H9 (cell line): ENCODE results near the gene ETV6. TPM values are rescaled to one million over a fixed set of nuclear protein-coding genes. Genes with fewer than 3 reads are reported as not detected.

Experiments used
- DNase-seq: peaks from one replicate; pipeline ENCODE4 v3.0.0-alpha.2; 2017
- H2AFZ ChIP-seq: one replicate; pipeline ENCODE4 v1.6.1; 2013; ENCODE audit warnings: mild to moderate bottlenecking, low read length, control low read depth, moderate library complexity
- H2AK5ac ChIP-seq: 2 replicates; pipeline ENCODE4 v1.6.1; 2013; ENCODE audit warnings: low read length, control low read depth, mixed read lengths; ENCODE audit not compliant: insufficient read length
- H2BK120ac ChIP-seq: one replicate; pipeline ENCODE4 v1.6.1; 2013; ENCODE audit warnings: low read depth, mild to moderate bottlenecking, low read length, control low read depth, inconsistent platforms; ENCODE audit not compliant: poor library complexity, severe bottlenecking
- H2BK12ac ChIP-seq: 2 replicates; pipeline ENCODE4 v1.6.1; 2013; ENCODE audit warnings: low read length, control low read depth, mixed read lengths, low read depth; ENCODE audit not compliant: insufficient read length
- H2BK15ac ChIP-seq: 2 replicates; pipeline ENCODE4 v1.6.1; 2013; ENCODE audit warnings: low read depth, low read length, control low read depth
- H2BK20ac ChIP-seq: one replicate; pipeline ENCODE4 v1.6.1; 2013; ENCODE audit warnings: low read depth, mild to moderate bottlenecking, low read length, control low read depth, inconsistent platforms; ENCODE audit not compliant: poor library complexity, severe bottlenecking
- H2BK5ac ChIP-seq: 2 replicates; pipeline ENCODE4 v1.6.1; 2013; ENCODE audit warnings: low read length, control low read depth, mixed read lengths; ENCODE audit not compliant: insufficient read length
- H3K14ac ChIP-seq: 2 replicates; pipeline ENCODE4 v1.6.1; 2013; ENCODE audit warnings: low read length, control low read depth; ENCODE audit not compliant: insufficient read depth
- H3K18ac ChIP-seq: 2 replicates; pipeline ENCODE4 v1.6.1; 2013; ENCODE audit warnings: low read depth, mild to moderate bottlenecking, mixed read lengths, low read length, control low read depth; ENCODE audit not compliant: insufficient read length
- H3K23ac ChIP-seq: 2 replicates; pipeline ENCODE4 v1.6.1; 2013; ENCODE audit warnings: low read length, control low read depth, mixed read lengths, low read depth; ENCODE audit not compliant: insufficient read length
- H3K23me2 ChIP-seq: 2 replicates; pipeline ENCODE4 v1.6.1; 2013; ENCODE audit warnings: low read depth, mild to moderate bottlenecking, mixed read lengths, low read length, control low read depth; ENCODE audit not compliant: insufficient read length, poor library complexity, severe bottlenecking
- H3K27ac ChIP-seq: 2 replicates; pipeline ENCODE4 v1.5.1; 2013; ENCODE audit warnings: low read length, control low read depth, mixed read lengths, low read depth; ENCODE audit not compliant: insufficient read length
- H3K27me3 ChIP-seq: 2 replicates; pipeline ENCODE4 v1.6.1; 2013; ENCODE audit warnings: low read length, control low read depth, inconsistent platforms; ENCODE audit not compliant: insufficient read depth
- H3K4ac ChIP-seq: 2 replicates; pipeline ENCODE4 v1.6.1; 2013; ENCODE audit warnings: low read depth, mild to moderate bottlenecking, control low read depth, inconsistent platforms, low read length, moderate library complexity
- H3K4me1 ChIP-seq: 2 replicates; pipeline ENCODE4 v1.6.1; 2013; ENCODE audit warnings: low read length, control low read depth, inconsistent platforms; ENCODE audit not compliant: insufficient read depth
- H3K4me2 ChIP-seq: 2 replicates; pipeline ENCODE4 v1.6.1; 2013; ENCODE audit warnings: low read length, control low read depth, mixed read lengths; ENCODE audit not compliant: insufficient read length, insufficient read depth
- H3K56ac ChIP-seq: 2 replicates; pipeline ENCODE4 v1.6.1; 2013; ENCODE audit warnings: low read depth, mild to moderate bottlenecking, mixed read lengths, low read length, control low read depth; ENCODE audit not compliant: insufficient read length
- H3K79me1 ChIP-seq: 2 replicates; pipeline ENCODE4 v1.6.1; 2013; ENCODE audit warnings: low read depth, mild to moderate bottlenecking, moderate library complexity, low read length, control low read depth, inconsistent platforms; ENCODE audit not compliant: insufficient read depth, poor library complexity, severe bottlenecking
- H3K79me2 ChIP-seq: 2 replicates; pipeline ENCODE4 v1.6.1; 2013; ENCODE audit warnings: low read length, control low read depth, inconsistent platforms; ENCODE audit not compliant: insufficient read depth
- H3K9ac ChIP-seq: 2 replicates; pipeline ENCODE4 v1.6.1; 2013; ENCODE audit warnings: low read length, control low read depth, mixed read lengths; ENCODE audit not compliant: insufficient read length; ENCODE audit errors: extremely low read depth
- H3K9me3 ChIP-seq: one replicate; pipeline ENCODE4 v1.6.1; 2013; ENCODE audit warnings: low read depth, low read length, inconsistent platforms; ENCODE audit not compliant: control insufficient read depth
- H3T11ph ChIP-seq: one replicate; pipeline ENCODE4 v1.6.1; 2013; ENCODE audit warnings: mild to moderate bottlenecking, low read length, control low read depth, inconsistent platforms
- H4K20me1 ChIP-seq: one replicate; pipeline ENCODE4 v1.6.1; 2013; ENCODE audit not compliant: control insufficient read depth, insufficient read length, insufficient read depth
- H4K5ac ChIP-seq: 2 replicates; pipeline ENCODE4 v1.6.1; 2013; ENCODE audit warnings: low read depth, mild to moderate bottlenecking, mixed read lengths, low read length, control low read depth; ENCODE audit not compliant: insufficient read length
- H4K8ac ChIP-seq: replicated peaks from 2 replicates; pipeline ENCODE4 v1.6.1; 2013; ENCODE audit warnings: low read length, control low read depth, mixed read lengths, low read depth; ENCODE audit not compliant: insufficient read length
- H4K91ac ChIP-seq: 2 replicates; pipeline ENCODE4 v1.6.1; 2013; ENCODE audit warnings: low read depth, mild to moderate bottlenecking, moderate library complexity, mixed read lengths, low read length, control low read depth; ENCODE audit not compliant: insufficient read length
- H3K27ac Mint-ChIP-seq, 3 experiments: 2 replicates in 2 of 3; 3 replicates in 1 of 3; pipeline ENCODE4 v1.8.0; 2020 to 2021; ENCODE audit warnings: mixed read lengths in 3 of 3, mild to moderate bottlenecking in 1 of 3, moderate library complexity in 1 of 3
- H3K27me3 Mint-ChIP-seq: 2 replicates; pipeline ENCODE4 v1.8.0; 2021; ENCODE audit warnings: low read depth, mild to moderate bottlenecking, moderate library complexity, mixed read lengths
- H3K36me3 Mint-ChIP-seq, 3 experiments: 2 replicates in 2 of 3; 3 replicates in 1 of 3; pipeline ENCODE4 v1.8.0; 2020 to 2021; ENCODE audit warnings: low read depth in 3 of 3, mixed read lengths in 3 of 3; ENCODE audit not compliant: insufficient read depth in 1 of 3
- H3K4me1 Mint-ChIP-seq, 2 experiments: 2 replicates each; pipeline ENCODE4 v1.8.0; 2020; ENCODE audit warnings: mixed read lengths in 2 of 2
- H3K4me3 Mint-ChIP-seq, 2 experiments: 2 replicates in 1 of 2; 3 replicates in 1 of 2; pipeline ENCODE4 v1.8.0; 2020 to 2021; ENCODE audit warnings: mild to moderate bottlenecking in 2 of 2, mixed read lengths in 2 of 2, moderate library complexity in 1 of 2
- H3K9me3 Mint-ChIP-seq, 2 experiments: 2 replicates in 1 of 2; 3 replicates in 1 of 2; pipeline ENCODE4 v1.8.0; 2020; ENCODE audit warnings: mild to moderate bottlenecking in 2 of 2, mixed read lengths in 2 of 2, moderate library complexity in 1 of 2
- WGBS: extraction: QIAGEN DNeasy Blood & Tissue Kit; methylation state at CpG from one replicate; pipeline ENCODE4 v1.1.7; 2013; ENCODE audit warnings: missing lambda C conversion rate, low lambda C conversion rate, mixed read lengths; ENCODE audit not compliant: insufficient read length; ENCODE audit errors: extremely low coverage; 5-methylcytosine and 5-hydroxymethylcytosine counted together
- total RNA-seq: library from RNA; stranded (reverse); gene quantifications from 2 replicates; pipeline ENCODE4 v1.2.1, GENCODE V29; 2021
- TF ChIP-seq, protein P1 (sequence below): fragments of 200-600 bp; sonication (generic); conservative IDR thresholded peaks from 3 replicates; pipeline ENCODE4 v1.8.0; 2021; ENCODE audit warnings: antibody characterized with exemption, mild to moderate bottlenecking

Gene ETV6
- total RNA-seq, 1 experiment from 2014 or later, result 28.7 TPM

DNA sequence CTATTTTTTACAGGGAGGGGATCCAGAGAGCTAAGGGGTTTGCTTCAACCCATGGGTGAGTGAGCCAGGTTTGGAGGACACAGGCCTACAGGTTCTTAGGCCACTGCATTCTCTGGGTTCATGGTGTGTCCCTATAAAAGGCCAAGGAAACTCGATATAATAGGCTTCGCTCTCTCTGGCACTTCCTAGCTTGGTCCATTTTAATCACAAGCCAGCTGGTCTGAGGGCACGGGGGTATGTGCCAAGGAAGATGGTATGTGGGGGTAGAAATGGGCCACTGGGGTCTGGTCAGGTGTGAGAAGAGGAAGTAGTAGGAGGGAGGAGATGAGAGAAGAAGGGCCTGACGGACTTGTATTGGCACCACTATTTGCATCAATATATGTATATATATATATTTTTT, 4.9 kb downstream of the ETV6 start:
- Histone ChIP-seq H2BK12ac (no peak overlapping the region), H3K23me2 (peaks cover 10% of the 10 kb centered on the region), H3K18ac (no peak overlapping the region), H4K91ac (no peak overlapping the region), H3K9ac (no peak overlapping the region), H3K27ac (no peak overlapping the region), H4K8ac (no peak overlapping the region), H2AK5ac (no peak overlapping the region), H2AFZ (no peak overlapping the region), H4K5ac (no peak overlapping the region), H3K79me2 (peaks cover 9% of the 10 kb centered on the region; the same call in 1 of the 2 replicates), H3K23ac (no peak overlapping the region), H3K79me1 (no peaks in the 10 kb centered on the region), H2BK120ac (no peak overlapping the region), H3T11ph (no peak overlapping the region), H4K20me1 (no peaks in the 10 kb centered on the region), H3K9me3 (no peaks in the 10 kb centered on the region), H2BK20ac (no peak overlapping the region), H3K4me2 (no peak overlapping the region), H3K14ac (no peak overlapping the region), H3K4ac (no peak overlapping the region), H3K56ac (no peak overlapping the region), H2BK5ac (no peak overlapping the region), H3K27me3 (no peaks in the 10 kb centered on the region), H2BK15ac (no peak overlapping the region), H3K4me1 (peaks cover 21% of the 10 kb centered on the region; the same call in 1 of the 2 replicates)
- WGBS, result no CpG with 5 or more reads among the region's 4 CpGs
- Mint-ChIP-seq H3K4me1 (peaks cover 47 to 60% of the 10 kb centered on the region in 2 experiments), H3K4me3 (no peak overlapping the region), H3K27me3 (no peaks in the 10 kb centered on the region), H3K9me3 (no peaks in the 10 kb centered on the region), H3K27ac (peak overlapping the region in 2 of 3 experiments; percentile 40 to 66; a peak in 2 of 7 replicates), H3K36me3 (no peaks in the 10 kb centered on the region)
- TF ChIP-seq, protein P1, sequence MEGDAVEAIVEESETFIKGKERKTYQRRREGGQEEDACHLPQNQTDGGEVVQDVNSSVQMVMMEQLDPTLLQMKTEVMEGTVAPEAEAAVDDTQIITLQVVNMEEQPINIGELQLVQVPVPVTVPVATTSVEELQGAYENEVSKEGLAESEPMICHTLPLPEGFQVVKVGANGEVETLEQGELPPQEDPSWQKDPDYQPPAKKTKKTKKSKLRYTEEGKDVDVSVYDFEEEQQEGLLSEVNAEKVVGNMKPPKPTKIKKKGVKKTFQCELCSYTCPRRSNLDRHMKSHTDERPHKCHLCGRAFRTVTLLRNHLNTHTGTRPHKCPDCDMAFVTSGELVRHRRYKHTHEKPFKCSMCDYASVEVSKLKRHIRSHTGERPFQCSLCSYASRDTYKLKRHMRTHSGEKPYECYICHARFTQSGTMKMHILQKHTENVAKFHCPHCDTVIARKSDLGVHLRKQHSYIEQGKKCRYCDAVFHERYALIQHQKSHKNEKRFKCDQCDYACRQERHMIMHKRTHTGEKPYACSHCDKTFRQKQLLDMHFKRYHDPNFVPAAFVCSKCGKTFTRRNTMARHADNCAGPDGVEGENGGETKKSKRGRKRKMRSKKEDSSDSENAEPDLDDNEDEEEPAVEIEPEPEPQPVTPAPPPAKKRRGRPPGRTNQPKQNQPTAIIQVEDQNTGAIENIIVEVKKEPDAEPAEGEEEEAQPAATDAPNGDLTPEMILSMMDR, result no peak
- DNase-seq, result no peak
